GM21737 (cell line): Measurements from ENCODE around the gene CTNS.

Source experiments
- ATAC-seq: cut with Tn5 transposase; IDR thresholded peaks from one replicate; pipeline ENCODE4 v1.9.1; 2021; ENCODE audit warnings: mild to moderate bottlenecking, moderate library complexity; ENCODE audit not compliant: unreplicated experiment

The CTNS gene

GRCh38 chr17:3657874-3658783 is 21.6 kb downstream of the CTNS start:
- ATAC-seq, result no peak

GRCh38 chr17:3658784-3659449 is 22.4 kb downstream of the CTNS start:
- ATAC-seq, result no peak

GRCh38 chr17:3659541-3660111 is 23.1 kb downstream of the CTNS start:
- no peak for ATAC-seq

- no peak for ATAC-seq
Measured at GRCh38 chr17:3660311-3660891, 23.8 kb downstream of the CTNS start.

GRCh38 chr17:3663102-3664011 is 26.8 kb downstream of the CTNS start:
- no peak for ATAC-seq

- no peak for ATAC-seq
Measured at GRCh38 chr17:3665834-3666233, 29.3 kb downstream of the CTNS start.

GRCh38 chr17:3666516-3666915 is 30.0 kb downstream of the CTNS start:
- ATAC-seq, result no peak

- ATAC-seq, result peak; percentile 15
Measured at GRCh38 chr17:3667366-3668278, 31.1 kb downstream of the CTNS start.

- peak; percentile 83 for ATAC-seq
Measured at GRCh38 chr17:3668279-3669084, 31.9 kb downstream of the CTNS start, which contains the start of the genes EMC6 and TAX1BP3. Gene EMC6 (plus strand): TSS chr17:3668812. CDS start chr17:3669147, 335 bp downstream. Gene TAX1BP3 (minus strand): TSS chr17:3668578. CDS start chr17:3668526, 52 bp downstream.

- ATAC-seq, result no peak
Measured at GRCh38 chr17:3669085-3669347, 32.5 kb downstream of the CTNS start.

- no peak for ATAC-seq
Measured at GRCh38 chr17:3669548-3669947, 33.0 kb downstream of the CTNS start.

GRCh38 chr17:3672571-3672970 is 36.0 kb downstream of the CTNS start:
- no peak for ATAC-seq

- no peak for ATAC-seq
Measured at GRCh38 chr17:3675886-3676285, 39.3 kb downstream of the CTNS start.

GRCh38 chr17:3678095-3678820 is 41.7 kb downstream of the CTNS start:
- ATAC-seq, result no peak

GRCh38 chr17:3678821-3679530 is 42.4 kb downstream of the CTNS start:
- ATAC-seq, result no peak

GRCh38 chr17:3679531-3680126 is 43.1 kb downstream of the CTNS start:
- no peak for ATAC-seq

- ATAC-seq, result no peak
Measured at GRCh38 chr17:3681057-3681456, 44.5 kb downstream of the CTNS start.
